ENCODE results near the gene SND1. TPM values are rescaled to one million over a fixed set of nuclear protein-coding genes. Genes with fewer than 3 reads are reported as not detected.

Gene SND1
- total and polyA plus RNA-seq, 10 donors = 61.7 to 173 (median 116) TPM

GRCh38 chr7:127726476-127726875, 74.5 kb downstream of the SND1 start:
- Histone ChIP-seq H3K27me3 (replicated peaks in 1 of 7) (no peaks in the 10 kb centered on the region), H3K9me3 (no peaks in the 10 kb centered on the region), H3K4me1 (no peaks in the 10 kb centered on the region), H3K27ac (no peak overlapping the region), H3K36me3 (peaks cover 0 to 97% (median 44%) of the 10 kb centered on the region in 6 donors), H3K4me3 (no peak overlapping the region)
- intact Hi-C loops (cut with DNase I; ENCODE audit: low total_unique reads) = no loop called here
- DNase-seq = no peak
- TF ChIP-seq POLR2A (IDR thresholded peaks at IDR 0.05) = no peak
- no peak for TF ChIP-seq POLR2AphosphoS5 (IDR thresholded peaks at IDR 0.05)
- TF ChIP-seq CTCF (IDR thresholded peaks at IDR 0.05 in 8 of 11, conservative IDR thresholded peaks at IDR 0.05 in 3 of 11) = no peak
- 90 to 94% (median 92%) methylated on average over 3 of the region's 3 CpGs for WGBS, 5 donors

GRCh38 chr7:127730658-127731276, 78.8 kb downstream of the SND1 start:
- WGBS, 5 donors = 94 to 98% (median 97%) methylated on average over 11 to 13 of the region's 13 CpGs

GRCh38 chr7:127731431-127732080, 79.6 kb downstream of the SND1 start:
- H3K9me3 ChIP-seq = no peaks in the 10 kb centered on the region
- no peak overlapping the region for H3K27ac ChIP-seq
- TF ChIP-seq CTCF (IDR thresholded peaks at IDR 0.05 in 8 of 11, conservative IDR thresholded peaks at IDR 0.05 in 3 of 11) (no peak), POLR2AphosphoS5 (IDR thresholded peaks at IDR 0.05) (no peak), POLR2A (IDR thresholded peaks at IDR 0.05) (no peak)
- no peak for DNase-seq
- H3K27me3 ChIP-seq (replicated peaks in 1 of 7) = no peaks in the 10 kb centered on the region
- H3K36me3 ChIP-seq = peaks cover 0 to 93% (median 36%) of the 10 kb centered on the region in 6 donors
- 93 to 97% (median 96%) methylated on average over 10 of the region's 10 CpGs for WGBS, 5 donors
- intact Hi-C loops (cut with DNase I; ENCODE audit: low total_unique reads) = no loop called here
- no peaks in the 10 kb centered on the region for H3K4me1 ChIP-seq
- H3K4me3 ChIP-seq = no peak overlapping the region

More at GRCh38 chr7:127730658-127731276, 78.8 kb downstream of the SND1 start:
- intact Hi-C loops (cut with DNase I; ENCODE audit: low total_unique reads) = no loop called here
- peaks cover 0 to 95% (median 40%) of the 10 kb centered on the region in 6 donors for H3K36me3 ChIP-seq
- DNase-seq = no peak
- no peak for TF ChIP-seq CTCF (IDR thresholded peaks at IDR 0.05 in 8 of 11, conservative IDR thresholded peaks at IDR 0.05 in 3 of 11)
- no peak for TF ChIP-seq POLR2AphosphoS5 (IDR thresholded peaks at IDR 0.05)
- no peak for TF ChIP-seq POLR2A (IDR thresholded peaks at IDR 0.05)
- no peak overlapping the region for H3K4me3 ChIP-seq
- no peak overlapping the region for H3K27ac ChIP-seq
- no peaks in the 10 kb centered on the region for H3K9me3 ChIP-seq
- no peaks in the 10 kb centered on the region for H3K27me3 ChIP-seq (replicated peaks in 1 of 7)
- no peaks in the 10 kb centered on the region for H3K4me1 ChIP-seq

GRCh38 chr7:127732306-127732705, 80.3 kb downstream of the SND1 start:
- Histone ChIP-seq H3K36me3 (peaks cover 0 to 93% (median 33%) of the 10 kb centered on the region in 6 donors), H3K9me3 (no peaks in the 10 kb centered on the region), H3K4me1 (no peaks in the 10 kb centered on the region), H3K27ac (no peak overlapping the region), H3K27me3 (replicated peaks in 1 of 7) (no peaks in the 10 kb centered on the region), H3K4me3 (no peak overlapping the region)
- no peak for DNase-seq
- intact Hi-C loops (cut with DNase I; ENCODE audit: low total_unique reads) = no loop called here
- WGBS, 5 donors = 86 to 97% (median 91%) methylated on average over 2 of the region's 2 CpGs
- TF ChIP-seq POLR2AphosphoS5 (IDR thresholded peaks at IDR 0.05) (no peak), CTCF (IDR thresholded peaks at IDR 0.05 in 8 of 11, conservative IDR thresholded peaks at IDR 0.05 in 3 of 11) (no peak), POLR2A (IDR thresholded peaks at IDR 0.05) (no peak)
